ENCODE measurements around the gene CACNA1H. TPM values are rescaled to one million over a fixed set of nuclear protein-coding genes. Genes with fewer than 3 reads are reported as not detected.
"Not testable (repeated sequence)": the region's sequence is repeated elsewhere in the genome, so short reads cannot be mapped to it uniquely, and the experiment has no call there.

The CACNA1H gene
- total RNA-seq, 4 donors from 2014 or later: 6.8 to 94.5 (median 27.6) TPM

GRCh38 chr16:1194665-1195392 is 41.9 kb downstream of the CACNA1H start:
- intact Hi-C loops (cut with DNase I; ENCODE audit: low total_unique reads): no loop called here
- H3K4me3 ChIP-seq: no peak overlapping the region
- H3K27me3 ChIP-seq: no peaks in the 10 kb centered on the region

GRCh38 chr16:1195393-1195666 is 42.4 kb downstream of the CACNA1H start:
- H3K4me3 ChIP-seq: no peak overlapping the region
- DNase-seq: no peak
- H3K9me3 ChIP-seq: no peaks in the 10 kb centered on the region
- intact Hi-C loops (cut with DNase I; ENCODE audit: low total_unique reads): no loop called here
- H3K27ac ChIP-seq: no peak overlapping the region
- no peaks in the 10 kb centered on the region for H3K36me3 ChIP-seq
- TF ChIP-seq CTCF (IDR thresholded peaks at IDR 0.05) (no peak), POLR2A (IDR thresholded peaks at IDR 0.05) (no peak)
- no peaks in the 10 kb centered on the region for H3K4me1 ChIP-seq
- no peaks in the 10 kb centered on the region for H3K27me3 ChIP-seq

More at GRCh38 chr16:1194665-1195392, 41.9 kb downstream of the CACNA1H start:
- Histone ChIP-seq H3K36me3 (no peaks in the 10 kb centered on the region), H3K27ac (peak overlapping the region in 1 of 2 donors; percentile 10), H3K9me3 (no peaks in the 10 kb centered on the region), H3K4me1 (no peaks in the 10 kb centered on the region)
- TF ChIP-seq CTCF (IDR thresholded peaks at IDR 0.05): peak; percentile 74 to 87 (median 86)
- TF ChIP-seq POLR2A (IDR thresholded peaks at IDR 0.05): peak in 1 of 2 donors; percentile 14
- DNase-seq: no peak

- no peak overlapping the region for H3K27ac ChIP-seq
- no peak overlapping the region for H3K4me3 ChIP-seq
- no peaks in the 10 kb centered on the region for H3K27me3 ChIP-seq
- no peak for DNase-seq
- no peaks in the 10 kb centered on the region for H3K36me3 ChIP-seq
- TF ChIP-seq CTCF (IDR thresholded peaks at IDR 0.05) (no peak), POLR2A (IDR thresholded peaks at IDR 0.05) (no peak)
- intact Hi-C loops (cut with DNase I; ENCODE audit: low total_unique reads): no loop called here
- H3K4me1 ChIP-seq: no peaks in the 10 kb centered on the region
- no peaks in the 10 kb centered on the region for H3K9me3 ChIP-seq
These were observed 43.6 kb downstream of the CACNA1H start for GRCh38 chr16:1196494-1196893.

- H3K4me1 ChIP-seq: no peaks in the 10 kb centered on the region
- no peaks in the 10 kb centered on the region for H3K27me3 ChIP-seq
- DNase-seq: no peak
- H3K36me3 ChIP-seq: no peaks in the 10 kb centered on the region
- no peaks in the 10 kb centered on the region for H3K9me3 ChIP-seq
- no peak for TF ChIP-seq POLR2A (IDR thresholded peaks at IDR 0.05)
- no peak for TF ChIP-seq CTCF (IDR thresholded peaks at IDR 0.05)
- intact Hi-C loops (cut with DNase I; ENCODE audit: low total_unique reads): no loop called here
- H3K27ac ChIP-seq: no peak overlapping the region
- no peak overlapping the region for H3K4me3 ChIP-seq
These were observed 44.4 kb downstream of the CACNA1H start for GRCh38 chr16:1197237-1197866.

GRCh38 chr16:1198194-1198593 is 45.3 kb downstream of the CACNA1H start:
- TF ChIP-seq POLR2A (IDR thresholded peaks at IDR 0.05) (no peak), CTCF (IDR thresholded peaks at IDR 0.05) (no peak)
- Histone ChIP-seq H3K27ac (no peak overlapping the region), H3K27me3 (no peaks in the 10 kb centered on the region), H3K36me3 (no peaks in the 10 kb centered on the region), H3K4me1 (no peaks in the 10 kb centered on the region), H3K4me3 (no peak overlapping the region), H3K9me3 (no peaks in the 10 kb centered on the region)
- intact Hi-C loops (cut with DNase I; ENCODE audit: low total_unique reads): no loop called here
- DNase-seq: no peak

- DNase-seq; H3K27me3 ChIP-seq; intact Hi-C loops (cut with DNase I; ENCODE audit: low total_unique reads): not testable (repeated sequence)
These were observed 45.9 kb downstream of the CACNA1H start for GRCh38 chr16:1198671-1199346.

More at GRCh38 chr16:1198671-1199346, 45.9 kb downstream of the CACNA1H start:
- not testable (repeated sequence) for H3K4me3 ChIP-seq, H3K9me3 ChIP-seq, H3K27ac ChIP-seq, H3K36me3 ChIP-seq, H3K4me1 ChIP-seq

All from uterus (tissue), 4 donors.